NCI-H146 treated with DMSO at 0.1 percent for 48 hours (cell line): ENCODE results near the gene BCL6.
"Not testable (repeated sequence)": the region's sequence is repeated elsewhere in the genome, so short reads cannot be mapped to it uniquely, and the experiment has no call there.

Experiments used
- DNase-seq: peaks from one replicate; lab custom pipeline; 2025; ENCODE audit not compliant: unreplicated experiment; lab: John Stamatoyannopoulos, UW

Gene BCL6

GRCh38 chr3:187681756-187682155, 63.5 kb downstream of the BCL6 start:
- not testable (repeated sequence) for DNase-seq

GRCh38 chr3:187679638-187680396, 65.5 kb downstream of the BCL6 start:
- peak; percentile 61 for DNase-seq

GRCh38 chr3:187678726-187679268, 66.5 kb downstream of the BCL6 start:
- no peak for DNase-seq

- DNase-seq, result no peak
Measured at GRCh38 chr3:187677604-187678003, 67.7 kb downstream of the BCL6 start.

- DNase-seq, result no peak
Measured at GRCh38 chr3:187673012-187673411, 72.3 kb downstream of the BCL6 start.
